ENCODE measurements around the gene MZB1. TPM values are rescaled to one million over a fixed set of nuclear protein-coding genes. Genes with fewer than 3 reads are reported as not detected.
"Not testable (repeated sequence)": the region's sequence is repeated elsewhere in the genome, so short reads cannot be mapped to it uniquely, and the experiment has no call there.

The MZB1 gene
- total and polyA plus RNA-seq, 2 donors (not counting 1 experiment from before 2014, with no cell fraction given), result 0.17 TPM; not detected in 1

DNA sequence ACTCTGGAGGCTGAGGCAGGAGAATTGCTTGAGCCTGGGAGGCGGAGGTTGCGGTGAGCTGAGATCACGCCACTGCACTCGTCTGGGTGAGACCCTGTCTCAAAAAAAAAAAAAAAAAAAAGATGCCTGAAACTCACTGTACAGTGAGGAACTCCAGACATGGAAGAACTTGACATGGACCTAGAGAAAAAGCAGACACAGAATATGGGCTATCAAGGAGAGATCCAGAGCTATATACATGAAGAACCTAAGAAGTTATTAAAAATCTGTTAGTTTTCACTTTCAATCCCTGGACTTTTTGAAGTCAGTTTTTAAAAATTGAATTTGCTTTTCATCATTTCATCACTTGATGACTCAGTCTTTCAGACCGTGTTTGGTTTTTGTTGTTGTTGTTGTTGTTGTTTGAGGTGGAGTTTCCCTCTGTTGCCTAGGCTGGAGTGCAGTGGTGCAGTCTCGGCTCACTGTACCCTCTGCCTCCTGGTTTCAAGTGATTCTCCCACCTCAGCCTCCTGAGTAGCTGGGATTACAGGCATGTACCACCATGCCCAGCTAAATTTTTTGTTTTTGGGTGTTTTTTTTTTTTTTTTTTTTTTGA lies 27.8 kb downstream of the MZB1 start:
- no peak overlapping the region for H3K9ac ChIP-seq (ENCODE audit: insufficient read depth, low read length)
- no peak for TF ChIP-seq CTCF (conservative IDR thresholded peaks at IDR 0.05 in 1 of 2, IDR thresholded peaks at IDR 0.05 in 1 of 2; ENCODE audit: low read depth in 1 of 2, low read length in 2 of 2)
- no peak for TF ChIP-seq EZH2 (IDR thresholded peaks at IDR 0.05; ENCODE audit: low read length, missing control alignments)
- no peaks in the 10 kb centered on the region for H3K9me3 ChIP-seq (ENCODE audit: control insufficient read depth, insufficient read depth, low read depth, low read length)
- H4K20me1 ChIP-seq (ENCODE audit: control insufficient read depth, extremely low read depth, insufficient read depth, low read length), result no peaks in the 10 kb centered on the region
- H3K79me2 ChIP-seq (ENCODE audit: control insufficient read depth, insufficient read depth, low read length), result peaks cover 32% of the 10 kb centered on the region
- H3K27ac ChIP-seq (ENCODE audit: insufficient read depth, low read length), result no peak overlapping the region
- H3K4me1 ChIP-seq (ENCODE audit: control insufficient read depth, extremely low read depth, insufficient read depth, low read length), result no peaks in the 10 kb centered on the region
- no peaks in the 10 kb centered on the region for H3K27me3 ChIP-seq (ENCODE audit: control insufficient read depth, insufficient read depth, low read length)
- H2AFZ ChIP-seq (ENCODE audit: low read length), result no peak overlapping the region
- H3K36me3 ChIP-seq (ENCODE audit: control insufficient read depth, insufficient read depth, low read length), result peaks cover 2% of the 10 kb centered on the region
- H3K4me3 ChIP-seq (replicated peaks in 1 of 4; ENCODE audit: control extremely low read depth in 1 of 4, insufficient read depth in 1 of 4, low read depth in 3 of 4, low read length in 4 of 4), result no peak overlapping the region
- no peak for DNase-seq (ENCODE audit: low read depth in 2 of 2)
- H3K4me2 ChIP-seq (ENCODE audit: extremely low read depth, insufficient read depth, low read length), result no peak overlapping the region

DNA sequence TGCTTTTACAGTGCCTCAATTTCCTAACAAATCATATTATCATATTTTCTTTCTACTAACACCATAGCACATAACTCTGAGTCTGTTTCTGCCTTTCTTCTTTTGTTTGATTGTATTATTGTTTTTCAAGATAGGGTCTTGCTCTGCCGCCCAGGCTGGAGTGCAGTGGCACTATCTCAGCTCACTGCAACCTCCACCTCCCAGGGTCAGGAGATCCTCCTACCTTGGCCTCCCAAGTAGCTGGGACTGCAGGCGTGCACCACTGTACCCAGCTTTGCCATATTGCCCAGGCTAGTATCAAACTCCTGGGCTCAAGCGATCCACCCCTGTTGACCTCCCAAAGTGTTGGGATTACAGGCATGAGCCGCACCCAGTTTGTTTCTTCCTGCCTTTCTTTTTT lies 29.3 kb downstream of the MZB1 start:
- Histone ChIP-seq H2AFZ (ENCODE audit: low read length) (no peak overlapping the region), H3K79me2 (ENCODE audit: control insufficient read depth, insufficient read depth, low read length) (peaks cover 41% of the 10 kb centered on the region), H3K9me3 (ENCODE audit: control insufficient read depth, insufficient read depth, low read depth, low read length) (no peaks in the 10 kb centered on the region), H3K36me3 (ENCODE audit: control insufficient read depth, insufficient read depth, low read length) (no peaks in the 10 kb centered on the region), H3K27me3 (ENCODE audit: control insufficient read depth, insufficient read depth, low read length) (no peaks in the 10 kb centered on the region), H3K27ac (ENCODE audit: insufficient read depth, low read length) (no peak overlapping the region), H3K9ac (ENCODE audit: insufficient read depth, low read length) (no peak overlapping the region), H3K4me2 (ENCODE audit: extremely low read depth, insufficient read depth, low read length) (no peak overlapping the region), H3K4me1 (ENCODE audit: control insufficient read depth, extremely low read depth, insufficient read depth, low read length) (no peaks in the 10 kb centered on the region), H3K4me3 (replicated peaks in 1 of 4; ENCODE audit: control extremely low read depth in 1 of 4, insufficient read depth in 1 of 4, low read depth in 3 of 4, low read length in 4 of 4) (no peak overlapping the region), H4K20me1 (ENCODE audit: control insufficient read depth, extremely low read depth, insufficient read depth, low read length) (no peaks in the 10 kb centered on the region)
- TF ChIP-seq EZH2 (IDR thresholded peaks at IDR 0.05; ENCODE audit: low read length, missing control alignments) (no peak), CTCF (conservative IDR thresholded peaks at IDR 0.05 in 1 of 2, IDR thresholded peaks at IDR 0.05 in 1 of 2; ENCODE audit: low read depth in 1 of 2, low read length in 2 of 2) (no peak)
- DNase-seq (ENCODE audit: low read depth in 2 of 2), result no peak

- Histone ChIP-seq H3K27ac (ENCODE audit: insufficient read depth, low read length) (no peak overlapping the region), H4K20me1 (ENCODE audit: control insufficient read depth, extremely low read depth, insufficient read depth, low read length) (no peaks in the 10 kb centered on the region), H3K36me3 (ENCODE audit: control insufficient read depth, insufficient read depth, low read length) (no peaks in the 10 kb centered on the region), H3K4me2 (ENCODE audit: extremely low read depth, insufficient read depth, low read length) (no peak overlapping the region), H3K27me3 (ENCODE audit: control insufficient read depth, insufficient read depth, low read length) (no peaks in the 10 kb centered on the region), H2AFZ (ENCODE audit: low read length) (no peak overlapping the region), H3K4me1 (ENCODE audit: control insufficient read depth, extremely low read depth, insufficient read depth, low read length) (no peaks in the 10 kb centered on the region), H3K79me2 (ENCODE audit: control insufficient read depth, insufficient read depth, low read length) (peaks cover 54% of the 10 kb centered on the region), H3K9ac (ENCODE audit: insufficient read depth, low read length) (no peak overlapping the region), H3K4me3 (replicated peaks in 1 of 4; ENCODE audit: control extremely low read depth in 1 of 4, insufficient read depth in 1 of 4, low read depth in 3 of 4, low read length in 4 of 4) (no peak overlapping the region), H3K9me3 (ENCODE audit: control insufficient read depth, insufficient read depth, low read depth, low read length) (no peaks in the 10 kb centered on the region)
- no peak for TF ChIP-seq CTCF (conservative IDR thresholded peaks at IDR 0.05 in 1 of 2, IDR thresholded peaks at IDR 0.05 in 1 of 2; ENCODE audit: low read depth in 1 of 2, low read length in 2 of 2)
- TF ChIP-seq EZH2 (IDR thresholded peaks at IDR 0.05; ENCODE audit: low read length, missing control alignments), result no peak
- no peak for DNase-seq (ENCODE audit: low read depth in 2 of 2)
Measured at GRCh38 chr5:139358064-139358463, 31.6 kb downstream of the MZB1 start.

DNA sequence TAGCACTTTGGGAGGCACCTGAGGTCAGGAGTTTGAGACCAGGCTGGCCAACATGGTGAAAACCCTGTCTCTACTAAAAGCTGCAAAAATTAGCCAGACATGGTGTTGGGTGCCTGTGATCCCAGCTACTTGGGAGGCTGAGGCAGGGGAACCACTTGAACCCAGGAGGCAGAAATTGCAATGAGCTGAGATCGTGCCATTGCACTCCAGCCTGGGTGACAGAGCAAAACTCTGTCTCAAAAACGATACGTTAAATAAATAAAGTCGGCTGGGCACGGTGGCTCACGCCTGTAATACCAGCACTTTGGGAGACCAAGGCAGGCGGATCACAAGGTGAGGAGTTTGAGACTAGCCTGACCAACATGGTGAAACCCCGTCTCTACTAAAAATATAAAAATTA lies 33.8 kb downstream of the MZB1 start:
- H3K79me2 ChIP-seq (ENCODE audit: control insufficient read depth, insufficient read depth, low read length), result peaks cover 59% of the 10 kb centered on the region
- not testable (repeated sequence) for H3K4me3 ChIP-seq (replicated peaks in 1 of 4; ENCODE audit: control extremely low read depth in 1 of 4, insufficient read depth in 1 of 4, low read depth in 3 of 4, low read length in 4 of 4); H3K4me2 ChIP-seq (ENCODE audit: extremely low read depth, insufficient read depth, low read length); H4K20me1 ChIP-seq (ENCODE audit: control insufficient read depth, extremely low read depth, insufficient read depth, low read length); H3K27me3 ChIP-seq (ENCODE audit: control insufficient read depth, insufficient read depth, low read length); DNase-seq (ENCODE audit: low read depth in 2 of 2); H3K27ac ChIP-seq (ENCODE audit: insufficient read depth, low read length); H3K36me3 ChIP-seq (ENCODE audit: control insufficient read depth, insufficient read depth, low read length); H3K9ac ChIP-seq (ENCODE audit: insufficient read depth, low read length); H3K9me3 ChIP-seq (ENCODE audit: control insufficient read depth, insufficient read depth, low read depth, low read length); H3K4me1 ChIP-seq (ENCODE audit: control insufficient read depth, extremely low read depth, insufficient read depth, low read length); H2AFZ ChIP-seq (ENCODE audit: low read length)

Measured in fibroblast of lung (primary cell).